NCI-H2196 treated with DMSO at 0.1 percent for 48 hours (cell line): ENCODE measurements around the gene AKIP1.

Experiments
- DNase-seq: peaks from one replicate; lab custom pipeline; 2025; ENCODE audit not compliant: unreplicated experiment; lab: John Stamatoyannopoulos, UW

The AKIP1 gene

GRCh38 chr11:8956860-8957259 is 45.9 kb downstream of the AKIP1 start:
- no peak for DNase-seq

- peak; percentile 44 for DNase-seq
These were observed 48.7 kb downstream of the AKIP1 start for GRCh38 chr11:8959546-8960166.

- no peak for DNase-seq
These were observed 50.4 kb downstream of the AKIP1 start for GRCh38 chr11:8961401-8961800.

- DNase-seq = no peak
These were observed 51.9 kb downstream of the AKIP1 start for GRCh38 chr11:8962841-8963240.

- DNase-seq = peak; percentile 71
These were observed 52.8 kb downstream of the AKIP1 start for GRCh38 chr11:8963569-8964323.

GRCh38 chr11:8964324-8965320 is 53.6 kb downstream of the AKIP1 start, which contains the start of gene TMEM9B:
TMEM9B (minus strand) TSS chr11:8964442; CDS start chr11:8964313, 129 bp downstream.
- peak; percentile 81 for DNase-seq

GRCh38 chr11:8967184-8967583 is 56.2 kb downstream of the AKIP1 start:
- no peak for DNase-seq
